K562 (cell line): ENCODE measurements around the gene ARNT2. TPM values are rescaled to one million over a fixed set of nuclear protein-coding genes. Genes with fewer than 3 reads are reported as not detected.

ENCODE experiments used
- ATAC-seq: fragments of 200-7000 bp; cut with Tn5 transposase; 3 replicates; pipeline ENCODE4 v1.9.1; 2020; ENCODE audit warnings: moderate library complexity
- BruUV-seq: library from RNA; stranded (reverse); fragments of 400-500 nt; replicated peaks from 2 replicates; lab custom pipeline; 2021; lab: Mats Ljungman, UMichigan
- CTCF ChIA-PET: fragments of 300-600 bp; formaldehyde crosslinking; extraction: SDS; loops from one replicate; lab custom pipeline; 2021; ENCODE audit warnings: low intra/inter-chr PET ratio; lab: Yijun Ruan, JAX
- POLR2A ChIA-PET: fragments of 300-600, 350-650 bp; sonication (Branson Sonifier 250); formaldehyde crosslinking; extraction: SDS; loops from one replicate; lab custom pipeline; 2021; ENCODE audit warnings: antibody characterized with exemption, inconsistent platforms; lab: Yijun Ruan, JAX
- DNase-seq, 4 experiments: peaks; one replicate each; pipeline versions ENCODE4 v3.0.0 to v3.0.0-alpha.2; 2011 to 2018; ENCODE audit warnings: low spot score in 3 of 4, mixed read lengths in 3 of 4; ENCODE audit errors: extremely low read depth in 1 of 4
- FAIRE-seq: peaks from 2 replicates; lab custom pipeline; 2011; peaks lifted over from hg19 to GRCh38; lab: Jason Lieb, UNC
- H2AFZ ChIP-seq: 2 replicates; pipeline ENCODE4 v1.6.0; 2011; ENCODE audit warnings: low read depth, low read length, control low read depth, inconsistent platforms
- H3K27ac ChIP-seq: fragments of 200-600 bp; 3 replicates; pipeline ENCODE4 v1.8.0; 2011; ENCODE audit warnings: low read depth, mild to moderate bottlenecking, control low read depth, inconsistent platforms, low read length, moderate library complexity, mixed read lengths; ENCODE audit errors: extremely low read depth
- H3K27me3 ChIP-seq, 2 experiments: fragments of 300-600 bp in 1 of 2; 2 replicates in 1 of 2; 3 replicates in 1 of 2; pipeline versions ENCODE4 v1.6.0 to v1.8.0; 2011; ENCODE audit warnings: inconsistent platforms in 2 of 2, low read length in 2 of 2, mild to moderate bottlenecking in 1 of 2, mixed read lengths in 1 of 2, moderate library complexity in 1 of 2; ENCODE audit not compliant: control insufficient read depth in 2 of 2, insufficient read depth in 2 of 2
- H3K36me3 ChIP-seq: fragments of 300-600 bp; 3 replicates; pipeline ENCODE4 v1.8.0; 2011; ENCODE audit warnings: mild to moderate bottlenecking, low read length, inconsistent platforms; ENCODE audit not compliant: control insufficient read depth, insufficient read depth
- H3K4me1 ChIP-seq, 2 experiments: fragments of 200-600 bp in 1 of 2; replicated peaks in 1 of 2; 2 replicates in 1 of 2; 3 replicates in 1 of 2; pipeline versions ENCODE4 v1.5.1 to v1.8.0; 2011; ENCODE audit warnings: inconsistent platforms in 2 of 2, low read length in 2 of 2, mild to moderate bottlenecking in 1 of 2, mixed read lengths in 1 of 2, moderate library complexity in 1 of 2; ENCODE audit not compliant: control insufficient read depth in 2 of 2, insufficient read depth in 2 of 2
- H3K4me2 ChIP-seq: 2 replicates; pipeline ENCODE4 v1.6.1; 2011; ENCODE audit warnings: low read length, control low read depth, inconsistent platforms, mixed read lengths; ENCODE audit not compliant: insufficient read depth
- H3K4me3 ChIP-seq: fragments of 200-600 bp; sonication (generic), shearing (Covaris generic); 2 replicates; pipeline ENCODE4 v1.5.1; 2016; ENCODE audit warnings: control low read depth, inconsistent platforms
- H3K79me2 ChIP-seq: fragments of 200-600 bp; 3 replicates; pipeline ENCODE4 v1.8.0; 2011; ENCODE audit warnings: low read length, inconsistent platforms; ENCODE audit not compliant: control insufficient read depth, insufficient read depth
- H3K9ac ChIP-seq, 2 experiments: 2 replicates each; pipeline versions ENCODE4 v1.6.0 to v1.6.1; 2011; ENCODE audit warnings: low read depth in 2 of 2, low read length in 2 of 2, control low read depth in 1 of 2, inconsistent platforms in 1 of 2, mild to moderate bottlenecking in 1 of 2, mixed read lengths in 1 of 2; ENCODE audit not compliant: insufficient read depth in 1 of 2
- H3K9me1 ChIP-seq: one replicate; pipeline ENCODE4 v1.6.0; 2011; ENCODE audit warnings: inconsistent platforms, mild to moderate bottlenecking, low read length, moderate library complexity; ENCODE audit not compliant: control insufficient read depth, insufficient read depth
- H3K9me3 ChIP-seq: replicated peaks from 2 replicates; pipeline ENCODE4 v1.5.1; 2011; ENCODE audit warnings: low read depth, low read length, inconsistent platforms; ENCODE audit not compliant: control insufficient read depth, insufficient read depth
- H4K20me1 ChIP-seq: replicated peaks from 2 replicates; pipeline ENCODE4 v1.6.1; 2011; ENCODE audit warnings: low read length, inconsistent platforms, mixed read lengths; ENCODE audit not compliant: control insufficient read depth, insufficient read depth
- HDAC3 ChIP-seq: fragments of 450-650 bp; IDR thresholded peaks from 2 replicates; pipeline ENCODE4 v1.6.1; 2018; ENCODE audit warnings: borderline replicate concordance, mild to moderate bottlenecking, moderate library complexity; ENCODE audit not compliant: partially characterized antibody
- JUNB ChIP-seq: fragments of 450-650 bp; formaldehyde crosslinking; conservative IDR thresholded peaks from 2 replicates; pipeline ENCODE4 v1.4.0; 2020; ENCODE audit warnings: mild to moderate bottlenecking
- MTA2 ChIP-seq: fragments of 450-650 bp; IDR thresholded peaks from 2 replicates; pipeline ENCODE4 v1.6.1; 2016; ENCODE audit warnings: low read depth
- PTBP1 ChIP-seq: fragments of 200-400 bp; formaldehyde crosslinking; IDR thresholded peaks from 2 replicates; pipeline ENCODE4 v1.6.1; 2017; ENCODE audit warnings: low read depth, low read length
- RBM14 ChIP-seq: fragments of 200-400 bp; formaldehyde crosslinking; IDR thresholded peaks from 2 replicates; pipeline ENCODE4 v1.6.1; 2018; ENCODE audit warnings: low read depth, mild to moderate bottlenecking, low read length, moderate library complexity, borderline replicate concordance; ENCODE audit not compliant: insufficient read depth
- STAT5A ChIP-seq: IDR thresholded peaks from 2 replicates; pipeline ENCODE4 v1.6.1; 2012; ENCODE audit warnings: low read length, inconsistent platforms, borderline replicate concordance
- TAL1 ChIP-seq: fragments of 450-650 bp; IDR thresholded peaks from 2 replicates; pipeline ENCODE4 v1.6.1; 2016; ENCODE audit warnings: mild to moderate bottlenecking
- ZNF707 ChIP-seq: fragments of 250-450 bp; sonication (Bioruptor Pico); conservative IDR thresholded peaks from 2 replicates; pipeline ENCODE4 v1.8.0; 2022; ENCODE audit warnings: inconsistent platforms, mild to moderate bottlenecking, moderate library complexity
- WGBS: fragments of 100-300 bp; shearing (Covaris generic); methylation state at CpG from one replicate; pipeline ENCODE4 v1.1.6; 2016; ENCODE audit warnings: low coverage, mixed read lengths; ENCODE audit not compliant: insufficient coverage; ENCODE audit errors: missing lambda C conversion rate; 5-methylcytosine and 5-hydroxymethylcytosine counted together
- in situ Hi-C: fragments of 300-500 bp; cut with MboI; formaldehyde crosslinking; loops from 4 replicates; pipeline ENCODE4 v1.15.0; 2018; ENCODE audit warnings: inconsistent platforms, mixed read lengths
- intact Hi-C: fragments of 100-400 bp; cut with micrococcal nuclease; formaldehyde crosslinking; loops from 2 replicates; pipeline ENCODE4 v1.14.2; 2022
- polyA plus RNA-seq, 8 experiments: library from polyadenylated mRNA; depleted of rRNA in 4 of 8; stranded (reverse) in 5 of 8; unstranded in 3 of 8; fragments of >200 nt; fragmentation: Nextera tagmentation in 2 of 8; fragmentation: Illumina TruSeq in 1 of 8; extraction: Ambion mirVana in 2 of 8; extraction: Trizol in 1 of 8; gene quantifications; 2 replicates each; pipeline versions ENCODE4 v1.2.1 to v1.2.3, GENCODE V29; 2011 to 2014; ENCODE audit warnings: inconsistent platforms in 1 of 8, missing spikeins in 1 of 8
- total RNA-seq, 7 experiments: library from RNA; depleted of rRNA in 6 of 7; stranded (reverse); fragments of >200 nt in 6 of 7; fragmentation: Illumina TruSeq in 2 of 7; extraction: Trizol in 2 of 7; gene quantifications; 2 replicates each; pipeline versions ENCODE4 v1.2.1 to v1.2.3, GENCODE V29; 2011 to 2021; ENCODE audit warnings: low replicate concordance in 1 of 7
- TF ChIP-seq, protein P1 (sequence below): fragments of 250-450 bp; sonication (Bioruptor Pico); IDR thresholded peaks from 2 replicates; pipeline ENCODE4 v1.5.0; 2021
- TF ChIP-seq, protein P2 (sequence below): fragments of 450-650 bp; formaldehyde crosslinking; IDR thresholded peaks from 2 replicates; pipeline ENCODE4 v1.4.0; 2022; ENCODE audit warnings: missing genetic modification characterization
- TF ChIP-seq, protein P3 (sequence below): fragments of 450-650 bp; IDR thresholded peaks from 2 replicates; pipeline ENCODE4 v1.6.1; 2016; ENCODE audit warnings: borderline replicate concordance
- TF ChIP-seq, protein P4 (sequence below): IDR thresholded peaks from 3 replicates; pipeline ENCODE4 v1.6.1; 2011; ENCODE audit warnings: borderline replicate concordance, mild to moderate bottlenecking; ENCODE audit not compliant: insufficient read length, insufficient read depth

ARNT2 gene
- total and polyA plus RNA-seq, 9 of the 15 experiments (the other 6 are each of a cell fraction or from before 2014, with no cell fraction given) = 0.01 TPM; not detected in 8

DNA sequence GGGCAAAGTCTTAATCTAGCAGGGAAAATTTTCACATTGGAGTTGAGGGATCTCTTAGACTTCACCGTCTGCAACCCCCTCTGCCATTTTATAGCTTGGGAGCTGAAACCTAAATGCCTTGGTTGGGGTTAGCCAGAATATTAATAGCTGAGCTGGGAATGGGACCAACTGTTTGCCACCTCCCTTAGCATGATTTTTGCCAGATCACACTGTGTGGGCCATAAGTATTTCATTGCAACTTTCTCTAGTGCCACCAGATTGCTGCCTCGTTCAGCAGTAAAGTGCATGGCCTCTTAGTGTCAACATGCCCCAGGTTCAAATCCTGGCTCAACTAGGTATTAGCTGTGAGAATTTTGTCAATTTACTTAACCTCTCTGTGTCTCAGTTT lies 235.0 kb downstream of the ARNT2 start:
- POLR2A ChIA-PET = no interaction called here
- Histone ChIP-seq H3K79me2 (no peaks in the 10 kb centered on the region), H3K9ac (no peak overlapping the region), H3K4me1 (no peaks in the 10 kb centered on the region), H3K36me3 (no peaks in the 10 kb centered on the region), H3K4me3 (no peak overlapping the region), H3K27ac (no peak overlapping the region), H3K4me2 (no peak overlapping the region), H3K27me3 (no peaks in the 10 kb centered on the region; a peak in 1 of 5 replicates), H2AFZ (no peak overlapping the region), H3K9me3 (peaks cover 2% of the 10 kb centered on the region; the same call in 1 of the 2 replicates), H3K9me1 (no peaks in the 10 kb centered on the region), H4K20me1 (no peaks in the 10 kb centered on the region)
- TF ChIP-seq, protein P1, sequence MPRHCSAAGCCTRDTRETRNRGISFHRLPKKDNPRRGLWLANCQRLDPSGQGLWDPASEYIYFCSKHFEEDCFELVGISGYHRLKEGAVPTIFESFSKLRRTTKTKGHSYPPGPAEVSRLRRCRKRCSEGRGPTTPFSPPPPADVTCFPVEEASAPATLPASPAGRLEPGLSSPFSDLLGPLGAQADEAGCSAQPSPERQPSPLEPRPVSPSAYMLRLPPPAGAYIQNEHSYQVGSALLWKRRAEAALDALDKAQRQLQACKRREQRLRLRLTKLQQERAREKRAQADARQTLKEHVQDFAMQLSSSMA (CRISPR knock-in tag) = no peak
- TF ChIP-seq STAT5A (no peak), PTBP1 (no peak), RBM14 (no peak), MTA2 (no peak), ZNF707 (no peak), JUNB (CRISPR knock-in tag) (no peak), HDAC3 (no peak), TAL1 (no peak)
- TF ChIP-seq, protein P2, sequence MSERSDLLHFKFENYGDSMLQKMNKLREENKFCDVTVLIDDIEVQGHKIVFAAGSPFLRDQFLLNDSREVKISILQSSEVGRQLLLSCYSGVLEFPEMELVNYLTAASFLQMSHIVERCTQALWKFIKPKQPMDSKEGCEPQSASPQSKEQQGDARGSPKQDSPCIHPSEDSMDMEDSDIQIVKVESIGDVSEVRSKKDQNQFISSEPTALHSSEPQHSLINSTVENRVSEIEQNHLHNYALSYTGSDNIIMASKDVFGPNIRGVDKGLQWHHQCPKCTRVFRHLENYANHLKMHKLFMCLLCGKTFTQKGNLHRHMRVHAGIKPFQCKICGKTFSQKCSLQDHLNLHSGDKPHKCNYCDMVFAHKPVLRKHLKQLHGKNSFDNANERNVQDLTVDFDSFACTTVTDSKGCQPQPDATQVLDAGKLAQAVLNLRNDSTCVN (CRISPR knock-in tag) = no peak
- TF ChIP-seq, protein P3, sequence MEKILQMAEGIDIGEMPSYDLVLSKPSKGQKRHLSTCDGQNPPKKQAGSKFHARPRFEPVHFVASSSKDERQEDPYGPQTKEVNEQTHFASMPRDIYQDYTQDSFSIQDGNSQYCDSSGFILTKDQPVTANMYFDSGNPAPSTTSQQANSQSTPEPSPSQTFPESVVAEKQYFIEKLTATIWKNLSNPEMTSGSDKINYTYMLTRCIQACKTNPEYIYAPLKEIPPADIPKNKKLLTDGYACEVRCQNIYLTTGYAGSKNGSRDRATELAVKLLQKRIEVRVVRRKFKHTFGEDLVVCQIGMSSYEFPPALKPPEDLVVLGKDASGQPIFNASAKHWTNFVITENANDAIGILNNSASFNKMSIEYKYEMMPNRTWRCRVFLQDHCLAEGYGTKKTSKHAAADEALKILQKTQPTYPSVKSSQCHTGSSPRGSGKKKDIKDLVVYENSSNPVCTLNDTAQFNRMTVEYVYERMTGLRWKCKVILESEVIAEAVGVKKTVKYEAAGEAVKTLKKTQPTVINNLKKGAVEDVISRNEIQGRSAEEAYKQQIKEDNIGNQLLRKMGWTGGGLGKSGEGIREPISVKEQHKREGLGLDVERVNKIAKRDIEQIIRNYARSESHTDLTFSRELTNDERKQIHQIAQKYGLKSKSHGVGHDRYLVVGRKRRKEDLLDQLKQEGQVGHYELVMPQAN = no peak
- TF ChIP-seq, protein P4, sequence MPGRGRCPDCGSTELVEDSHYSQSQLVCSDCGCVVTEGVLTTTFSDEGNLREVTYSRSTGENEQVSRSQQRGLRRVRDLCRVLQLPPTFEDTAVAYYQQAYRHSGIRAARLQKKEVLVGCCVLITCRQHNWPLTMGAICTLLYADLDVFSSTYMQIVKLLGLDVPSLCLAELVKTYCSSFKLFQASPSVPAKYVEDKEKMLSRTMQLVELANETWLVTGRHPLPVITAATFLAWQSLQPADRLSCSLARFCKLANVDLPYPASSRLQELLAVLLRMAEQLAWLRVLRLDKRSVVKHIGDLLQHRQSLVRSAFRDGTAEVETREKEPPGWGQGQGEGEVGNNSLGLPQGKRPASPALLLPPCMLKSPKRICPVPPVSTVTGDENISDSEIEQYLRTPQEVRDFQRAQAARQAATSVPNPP = no peak
- in situ Hi-C loops = no loop called here
- BruUV-seq = no TSS peak
- no peak for ATAC-seq
- CTCF ChIA-PET = no interaction called here
- 0% methylated on average over 2 of the region's 2 CpGs for WGBS
- DNase-seq = no peak
- FAIRE-seq = no peak
- intact Hi-C loops = no loop called here
